SK-MEL-5 (cell line): Measurements from ENCODE around the gene KIF9. TPM values are rescaled to one million over a fixed set of nuclear protein-coding genes. Genes with fewer than 3 reads are reported as not detected.
"Not testable (repeated sequence)": the region's sequence is repeated elsewhere in the genome, so short reads cannot be mapped to it uniquely, and the experiment has no call there.

Source experiments
- DNase-seq: peaks from one replicate; pipeline ENCODE4 v3.0.0-alpha.2; 2016; ENCODE audit warnings: low read depth, low spot score
- in situ Hi-C: cut with HindIII; loops from 2 replicates; pipeline ENCODE4 v1.10.0; 2016; ENCODE audit warnings: low sequenced_read_pairs, high pct_unique_total_duplicates, low pct_unique_long_range_greater_than_20kb
- small RNA-seq, 2 experiments: library from RNA; depleted of rRNA; stranded (forward); fragments of <200 nt; gene quantifications; one replicate each; pipeline ENCODE3, GENCODE V24; 2014
- total RNA-seq: library from RNA; depleted of rRNA; stranded (reverse); fragments of >200 nt; shearing (Covaris generic); gene quantifications from 2 replicates; pipeline ENCODE4 v1.2.3, GENCODE V29; 2014; rRNA removed

The KIF9 gene
- total RNA-seq, 1 experiment from 2014 or later = 8.0 TPM

GRCh38 chr3:47227678-47228077 is 54.9 kb downstream of the KIF9 start:
- no peak for DNase-seq
- in situ Hi-C loops = no loop called here

- in situ Hi-C loops = no loop called here
- no peak for DNase-seq
Measured at GRCh38 chr3:47225310-47225906, 57.2 kb downstream of the KIF9 start.

- DNase-seq = no peak
- in situ Hi-C loops = no loop called here
Measured at GRCh38 chr3:47223755-47224154, 58.8 kb downstream of the KIF9 start.

- in situ Hi-C loops = no loop called here
- no peak for DNase-seq
Measured at GRCh38 chr3:47221798-47222197, 60.8 kb downstream of the KIF9 start.

- DNase-seq = no peak
- in situ Hi-C loops = no loop called here
Measured at GRCh38 chr3:47210863-47211405, 71.7 kb downstream of the KIF9 start.

- in situ Hi-C loops, DNase-seq: not testable (repeated sequence)
Measured at GRCh38 chr3:47206022-47206421, 76.6 kb downstream of the KIF9 start.

- DNase-seq = no peak
- in situ Hi-C loops = no loop called here
Measured at GRCh38 chr3:47204875-47205274, 77.7 kb downstream of the KIF9 start.

GRCh38 chr3:47202542-47202941 is 80.1 kb downstream of the KIF9 start:
- in situ Hi-C loops = no loop called here

GRCh38 chr3:47197287-47197686 is 85.3 kb downstream of the KIF9 start:
- in situ Hi-C loops = no loop called here
- DNase-seq = no peak

More at GRCh38 chr3:47202542-47202941, 80.1 kb downstream of the KIF9 start:
- DNase-seq = no peak

GRCh38 chr3:47194994-47195393 is 87.6 kb downstream of the KIF9 start:
- DNase-seq = no peak
- in situ Hi-C loops = no loop called here

- in situ Hi-C loops = no loop called here
- DNase-seq = no peak
Measured at GRCh38 chr3:47193871-47194859, 88.4 kb downstream of the KIF9 start.

GRCh38 chr3:47186285-47186684 is 96.3 kb downstream of the KIF9 start:
- no peak for DNase-seq
- in situ Hi-C loops = no loop called here

- DNase-seq, in situ Hi-C loops: not testable (repeated sequence)
Measured at GRCh38 chr3:47181685-47182084, 100.9 kb downstream of the KIF9 start.

GRCh38 chr3:47180011-47180410 is 102.6 kb downstream of the KIF9 start:
- DNase-seq, in situ Hi-C loops: not testable (repeated sequence)

Small RNA genes lying within 50 kb of the gene (small RNA-seq; reads per million reads assigned to genes)
- gene SNORD13P3 = 0.10 to 0.35 reads per million in 2 experiments

Other genes with a start within 250 kb of the KIF9 start
- gene SETD2, start 118.7 kb downstream of the KIF9 start, total RNA-seq = 17.1 and 17.5 TPM in 2 replicates
- gene KLHL18, start 145 bp upstream of the KIF9 start, total RNA-seq = 14.9 TPM in 2 replicates
- 9.9 and 13.0 TPM in 2 replicates for gene PTPN23, start 98.2 kb upstream of the KIF9 start, total RNA-seq
- gene SCAP, start 193.1 kb upstream of the KIF9 start, total RNA-seq = 58.9 and 60.7 TPM in 2 replicates
- gene ELP6, start 230.9 kb upstream of the KIF9 start, total RNA-seq = 39.4 and 44.6 TPM in 2 replicates